Umbilical cord (tissue), 2 donors: ENCODE data around the gene GAPT. TPM values are rescaled to one million over a fixed set of nuclear protein-coding genes. Genes with fewer than 3 reads are reported as not detected.

ENCODE experiments used
- DNase-seq: peaks from one replicate; pipeline ENCODE4 v3.0.0-alpha.2; 2015; ENCODE audit warnings: low spot score
- total RNA-seq: library from RNA; depleted of rRNA; stranded (reverse); fragments of >200 nt; gene quantifications from one replicate; pipeline ENCODE4 v1.2.3, GENCODE V29; 2014; ENCODE audit warnings: low replicate concordance; ENCODE audit not compliant: insufficient read depth

The GAPT gene
- total RNA-seq, 1 donor from 2014 or later: 11.8 TPM

DNA sequence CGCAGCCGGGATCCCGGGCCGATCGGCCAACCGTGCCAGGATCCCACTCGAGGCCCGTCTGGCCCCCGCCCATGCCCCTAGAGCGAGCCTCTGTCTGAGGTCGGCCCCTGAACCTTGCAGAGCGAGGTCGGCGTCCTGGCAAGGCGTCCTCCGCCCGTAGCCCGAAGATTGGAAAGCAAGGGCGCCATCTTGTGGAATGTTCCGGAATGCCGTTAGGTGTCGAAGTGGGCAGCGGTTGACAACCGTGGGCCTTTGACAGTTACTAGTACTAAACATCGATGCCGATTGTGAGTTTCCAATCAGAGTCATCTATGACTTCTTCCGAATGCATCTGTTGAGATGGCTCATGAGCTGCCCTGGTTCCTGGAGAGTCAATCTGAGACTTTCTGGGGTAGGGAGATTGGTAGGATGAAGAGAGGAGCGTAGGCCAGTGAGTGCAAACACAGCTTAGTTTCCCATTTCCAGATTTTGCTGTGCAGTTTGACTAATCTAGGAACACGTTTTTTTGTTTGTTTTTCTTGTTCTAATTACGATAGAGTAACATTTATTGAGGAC is 30.4 kb upstream of the GAPT start:
- peak; percentile 94 for DNase-seq

- peak; percentile 33 for DNase-seq
Measured at GRCh38 chr5:58462154-58462553, 29.1 kb upstream of the GAPT start.

GRCh38 chr5:58462623-58463230 is 28.5 kb upstream of the GAPT start:
- DNase-seq: peak; percentile 74

GRCh38 chr5:58466939-58467338 is 24.3 kb upstream of the GAPT start:
- peak; percentile 27 for DNase-seq

GRCh38 chr5:58469896-58470295 is 21.3 kb upstream of the GAPT start:
- no peak for DNase-seq

DNA sequence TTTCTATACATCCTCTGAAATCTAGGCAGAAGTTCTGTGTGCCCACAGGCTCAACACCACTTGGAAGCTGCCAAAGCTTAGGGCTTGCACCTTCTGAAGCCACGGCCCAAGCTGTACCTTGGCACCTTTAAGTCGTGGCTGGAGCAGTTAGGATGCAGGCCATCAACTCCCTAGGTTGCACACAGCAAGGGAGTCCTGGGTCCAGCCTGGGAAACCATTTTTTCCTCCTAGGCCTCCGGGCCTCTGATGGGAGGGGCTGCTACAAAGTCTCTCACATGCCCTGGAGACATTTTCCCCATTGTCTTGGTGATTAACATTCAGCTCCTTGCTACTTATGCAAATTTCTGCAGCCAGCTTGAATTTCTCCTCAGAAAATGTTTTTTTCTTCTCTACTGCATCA is 15.8 kb upstream of the GAPT start:
- no peak for DNase-seq

- DNase-seq: peak; percentile 49
Measured at GRCh38 chr5:58477760-58478376, 13.4 kb upstream of the GAPT start.

DNA sequence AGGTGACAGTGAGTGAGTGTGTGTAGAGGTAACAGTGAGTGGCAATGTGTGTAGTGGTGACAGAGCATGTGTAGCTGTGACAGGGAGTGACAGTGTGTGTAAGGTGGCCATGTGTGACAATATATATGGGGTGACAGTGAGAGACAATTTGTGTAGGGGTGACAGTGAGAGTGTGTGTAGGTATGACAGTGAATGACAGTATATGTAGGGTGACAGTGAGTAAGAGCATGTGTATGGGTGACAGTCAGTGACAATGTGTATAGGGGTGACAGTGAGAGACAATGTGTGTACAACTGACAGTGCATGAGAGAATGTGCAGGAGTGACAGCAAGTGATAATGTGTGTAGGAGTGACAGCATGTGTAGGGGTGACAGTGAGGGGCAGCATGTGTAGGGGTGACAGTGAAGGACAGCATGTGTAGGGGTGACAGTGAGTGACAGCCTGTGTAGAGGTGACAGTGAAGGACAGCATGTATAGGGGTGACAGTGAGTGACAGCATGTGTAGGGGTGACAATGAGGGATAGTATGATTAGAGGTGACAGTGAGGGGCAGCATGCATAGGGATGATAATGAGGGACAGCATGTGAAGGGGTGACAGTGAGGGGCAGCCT is 10.1 kb upstream of the GAPT start:
- DNase-seq: no peak

DNA sequence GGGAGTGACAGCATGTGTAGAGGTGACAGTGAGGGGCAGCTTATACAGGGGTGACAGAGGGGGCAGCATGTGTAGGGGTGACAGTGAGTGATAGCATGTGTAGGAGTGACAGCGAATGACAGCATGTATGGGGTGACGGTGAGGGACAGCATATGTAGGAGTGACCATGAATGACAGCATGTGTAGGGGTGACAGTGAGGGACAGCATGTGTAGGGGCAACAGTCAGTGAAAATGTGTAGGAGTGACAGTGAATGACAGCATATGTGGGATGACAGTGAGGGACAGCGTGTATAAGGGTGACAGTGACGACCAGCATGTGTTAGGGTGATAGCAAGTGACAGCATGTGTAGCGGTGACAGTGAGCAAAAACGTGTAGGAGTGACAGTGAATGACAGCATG is 9.4 kb upstream of the GAPT start:
- DNase-seq: no peak

DNA sequence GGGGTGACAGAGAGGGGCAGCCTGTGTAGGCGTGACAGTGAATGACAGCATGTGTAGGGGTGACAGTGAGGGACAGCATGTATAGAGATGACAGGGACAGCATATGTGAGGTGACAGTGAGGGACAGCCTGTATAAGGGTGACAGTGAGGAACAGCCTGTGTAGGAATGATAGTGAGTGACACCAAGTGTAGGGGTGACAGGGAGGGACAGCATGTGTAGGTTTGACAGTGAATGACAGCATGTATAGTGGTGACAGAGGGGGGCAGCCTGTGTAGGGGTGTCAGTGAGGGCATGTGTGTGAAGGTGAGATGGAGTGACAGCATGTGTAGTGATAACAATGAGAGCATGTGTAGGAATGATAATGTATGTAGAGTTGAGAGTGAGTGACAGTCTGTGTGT is 8.7 kb upstream of the GAPT start:
- DNase-seq: no peak

DNA sequence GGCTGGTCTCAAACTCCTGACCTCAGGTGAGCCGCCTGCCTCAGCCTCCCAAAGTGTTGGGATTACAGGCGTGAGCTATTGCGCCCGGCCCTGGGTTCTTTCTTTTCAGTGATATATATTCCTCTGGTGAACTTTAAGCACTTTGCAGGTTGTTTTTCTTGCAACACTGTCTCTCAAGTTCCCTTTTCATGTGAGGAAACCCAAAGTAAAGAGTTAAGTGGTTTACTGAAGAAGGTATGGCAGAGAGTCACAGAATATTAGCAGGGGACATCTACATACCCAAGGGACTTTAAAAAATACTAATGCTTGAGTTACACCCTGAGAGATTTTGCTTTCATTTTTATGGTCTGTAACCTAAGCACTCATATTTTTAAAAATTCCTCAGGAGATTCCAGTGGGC is 6.7 kb upstream of the GAPT start:
- DNase-seq: no peak

- no peak for DNase-seq
Measured at GRCh38 chr5:58486290-58486689, 4.9 kb upstream of the GAPT start.

DNA sequence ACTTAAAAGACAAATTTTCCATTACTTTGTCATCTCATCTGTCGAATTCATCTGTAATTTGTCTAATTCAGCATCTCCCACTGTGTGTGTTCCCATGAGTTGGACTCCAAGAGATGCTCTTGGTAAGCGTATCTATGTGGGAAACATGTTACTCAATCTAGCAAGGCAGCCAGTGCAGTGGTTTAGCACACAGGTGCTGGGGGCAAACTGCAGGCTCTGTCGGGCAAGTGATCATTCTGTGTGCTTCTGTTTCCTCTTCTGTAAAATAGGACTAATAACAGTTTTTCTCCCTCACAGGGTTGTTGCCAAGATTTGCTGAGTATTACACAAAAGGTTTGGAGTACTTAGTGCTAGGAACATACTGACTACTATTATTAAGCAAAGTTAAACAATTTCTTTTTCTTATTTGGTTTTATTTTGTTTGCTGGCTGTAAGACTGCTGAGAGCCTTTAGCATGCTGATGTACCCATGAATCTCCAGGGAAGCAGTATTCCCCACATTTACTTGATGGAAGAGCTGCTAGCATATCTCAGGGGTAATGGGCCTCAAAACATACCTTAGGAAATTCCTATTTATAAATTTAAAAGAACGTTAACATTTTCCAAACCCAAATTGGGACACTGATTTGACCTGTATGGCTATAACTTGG is 709 bp upstream of the GAPT start:
- DNase-seq: no peak

- DNase-seq: no peak
Measured at GRCh38 chr5:58493141-58493540, 1.9 kb downstream of the GAPT start.

DNA sequence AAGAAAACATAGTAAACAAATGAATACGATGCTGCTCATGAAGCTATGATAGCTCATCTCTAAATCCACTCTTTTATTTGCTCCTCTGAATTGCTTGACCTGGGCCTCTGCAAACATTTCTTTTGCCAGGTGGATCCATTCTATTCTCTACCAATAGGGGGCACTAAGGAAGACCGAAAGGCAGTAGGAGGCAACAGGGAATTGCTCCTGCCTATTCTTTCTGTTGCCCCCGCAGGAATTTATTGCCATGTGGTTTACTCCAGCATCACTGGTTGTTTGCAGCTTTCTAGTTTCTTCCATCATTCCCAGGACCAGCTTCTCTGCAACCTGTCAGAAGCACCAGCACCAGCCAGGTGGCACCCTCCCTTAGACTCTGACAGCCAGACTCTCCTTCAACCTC is 5.3 kb downstream of the GAPT start:
- no peak for DNase-seq

DNA sequence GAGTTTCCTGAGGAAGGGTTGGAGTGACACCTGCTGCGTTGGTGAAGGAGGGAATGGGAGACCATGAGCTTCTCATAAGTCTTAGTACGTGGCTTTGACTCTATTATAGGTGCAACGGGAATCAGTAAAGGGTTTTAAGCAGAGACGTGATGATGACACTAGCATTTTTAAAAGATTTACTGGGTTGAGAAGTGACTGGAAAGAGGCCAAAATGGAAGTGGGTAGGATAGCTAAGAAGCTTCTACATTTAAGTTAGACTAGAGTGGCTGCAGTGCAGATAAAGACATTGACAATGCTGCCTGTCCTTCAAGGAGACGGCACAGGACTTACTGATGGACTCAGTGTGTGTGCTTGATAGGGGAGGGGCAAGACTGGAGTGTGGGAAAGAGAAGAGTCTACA is 6.2 kb downstream of the GAPT start:
- no peak for DNase-seq

DNA sequence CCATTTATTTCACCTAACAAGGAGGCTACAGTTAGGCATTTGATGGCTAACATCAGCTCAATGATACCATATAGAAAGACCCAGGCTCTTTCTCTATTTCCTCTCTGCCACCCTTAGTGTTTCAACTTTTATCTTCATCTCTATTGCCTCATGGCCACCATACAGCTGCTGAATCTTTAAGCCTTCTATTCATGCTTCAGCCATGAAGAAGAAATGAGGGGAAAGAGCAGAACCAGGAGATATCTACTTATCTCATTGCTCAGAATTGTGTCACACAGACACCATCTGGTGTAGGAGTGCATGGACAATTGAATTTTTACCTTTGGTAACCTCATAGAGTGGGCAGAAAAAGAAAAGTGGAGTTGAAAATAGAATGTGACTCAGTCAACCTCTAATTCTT is 6.7 kb downstream of the GAPT start:
- no peak for DNase-seq

DNA sequence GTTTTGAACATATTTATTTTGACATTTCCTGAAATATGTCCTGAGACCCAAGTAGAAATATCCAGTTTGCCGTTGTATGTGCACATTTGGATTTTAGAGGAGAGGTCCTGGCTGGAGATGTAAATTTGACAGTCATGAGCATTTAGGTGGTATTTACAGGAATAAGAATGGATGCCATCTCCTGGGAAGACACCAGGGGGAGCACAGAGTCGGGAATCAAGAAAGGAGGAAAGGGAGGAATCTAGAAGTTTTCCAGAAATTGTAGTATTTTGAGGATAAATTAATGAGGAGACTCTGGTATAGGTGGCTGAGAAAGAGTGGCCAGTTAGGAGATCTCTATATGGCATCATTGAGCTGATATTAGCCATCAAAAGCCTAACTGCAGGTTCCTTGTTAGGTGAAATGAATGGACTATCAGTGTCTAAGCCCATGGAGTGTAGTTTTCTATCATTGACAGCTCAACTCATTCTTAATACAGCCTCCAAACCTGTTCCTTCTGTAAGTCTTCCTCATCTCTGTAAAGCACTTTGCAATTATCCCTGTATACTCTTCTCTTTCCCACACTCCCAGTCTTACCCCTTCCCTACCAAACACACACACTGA is 7.2 kb downstream of the GAPT start:
- DNase-seq: peak; percentile 45

DNA sequence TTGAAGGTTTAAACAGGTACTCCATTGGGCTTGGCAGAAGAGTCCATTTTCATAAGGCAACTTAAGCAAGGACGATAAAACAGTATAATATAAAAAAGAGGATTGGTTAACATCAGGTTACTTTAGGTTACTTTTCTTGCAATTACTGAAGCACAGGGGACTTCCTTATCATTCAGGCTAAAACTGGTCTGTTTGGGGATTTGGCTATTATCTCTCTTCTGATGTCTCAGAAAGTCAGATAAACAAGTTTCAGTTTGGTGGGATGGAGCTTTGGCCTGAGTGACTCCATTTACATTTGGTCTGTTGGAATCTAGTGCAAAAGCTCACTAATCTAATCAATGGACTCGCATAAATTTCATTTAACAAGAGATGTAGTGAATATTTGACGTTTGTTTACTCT is 8.0 kb downstream of the GAPT start:
- peak; percentile 75 for DNase-seq

DNA sequence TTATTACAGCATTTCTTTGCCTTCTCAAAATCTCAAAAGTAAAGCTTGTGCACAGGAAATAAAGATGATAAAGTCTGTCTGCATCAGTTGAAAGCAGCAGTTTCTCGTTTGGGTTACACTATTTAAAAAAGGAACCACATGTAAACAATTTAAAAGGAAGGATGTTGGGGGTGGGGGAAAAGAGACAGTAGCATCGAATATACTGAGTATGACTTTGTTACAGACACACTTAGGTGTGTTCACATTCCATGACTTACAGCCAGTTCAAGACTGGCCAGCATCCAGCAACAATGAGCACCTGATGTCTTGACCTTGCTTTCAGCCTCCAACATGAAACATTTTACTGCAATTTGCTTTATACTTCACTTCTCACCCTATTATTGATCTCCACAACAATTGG is 8.7 kb downstream of the GAPT start:
- peak; percentile 31 for DNase-seq

DNA sequence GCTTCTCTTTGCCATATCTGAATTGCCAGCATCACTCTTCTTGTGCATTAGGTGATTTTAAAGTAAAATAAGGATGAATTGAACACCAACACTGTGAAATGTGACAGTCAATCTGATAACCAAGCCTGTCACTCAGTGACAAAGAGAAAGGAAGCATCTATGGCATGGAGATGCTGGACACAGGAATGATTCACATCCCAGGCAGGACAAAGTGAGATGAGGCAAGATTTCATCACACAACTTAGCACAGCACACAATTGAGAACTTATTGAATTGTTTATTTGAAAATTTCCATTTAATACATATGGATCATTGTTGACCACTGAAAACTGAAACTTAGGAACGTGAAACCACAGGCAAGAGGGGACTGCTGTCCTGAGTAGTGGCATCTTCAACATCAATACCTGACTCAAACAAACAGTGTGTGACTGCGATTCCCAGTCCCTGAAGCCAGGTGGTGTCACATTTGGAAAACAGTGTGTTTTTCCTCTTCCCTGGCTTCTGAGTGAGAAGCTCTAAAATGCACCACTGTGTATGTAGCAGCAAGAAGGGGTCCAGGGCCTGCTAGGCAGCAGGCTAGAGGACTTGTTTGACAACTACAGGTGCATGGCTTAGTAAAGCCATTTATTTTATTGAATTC is 10.7 kb downstream of the GAPT start:
- no peak for DNase-seq
